GM12874 (cell line): Measurements from ENCODE around the gene ATAD3B.

Experiments
- TF ChIP-seq, protein P1 (sequence below): IDR thresholded peaks from 2 replicates; pipeline ENCODE4 v1.5.1; 2011; ENCODE audit warnings: low read depth, mild to moderate bottlenecking, control low read depth, low read length, moderate library complexity; ENCODE audit not compliant: insufficient read depth

ATAD3B gene

DNA sequence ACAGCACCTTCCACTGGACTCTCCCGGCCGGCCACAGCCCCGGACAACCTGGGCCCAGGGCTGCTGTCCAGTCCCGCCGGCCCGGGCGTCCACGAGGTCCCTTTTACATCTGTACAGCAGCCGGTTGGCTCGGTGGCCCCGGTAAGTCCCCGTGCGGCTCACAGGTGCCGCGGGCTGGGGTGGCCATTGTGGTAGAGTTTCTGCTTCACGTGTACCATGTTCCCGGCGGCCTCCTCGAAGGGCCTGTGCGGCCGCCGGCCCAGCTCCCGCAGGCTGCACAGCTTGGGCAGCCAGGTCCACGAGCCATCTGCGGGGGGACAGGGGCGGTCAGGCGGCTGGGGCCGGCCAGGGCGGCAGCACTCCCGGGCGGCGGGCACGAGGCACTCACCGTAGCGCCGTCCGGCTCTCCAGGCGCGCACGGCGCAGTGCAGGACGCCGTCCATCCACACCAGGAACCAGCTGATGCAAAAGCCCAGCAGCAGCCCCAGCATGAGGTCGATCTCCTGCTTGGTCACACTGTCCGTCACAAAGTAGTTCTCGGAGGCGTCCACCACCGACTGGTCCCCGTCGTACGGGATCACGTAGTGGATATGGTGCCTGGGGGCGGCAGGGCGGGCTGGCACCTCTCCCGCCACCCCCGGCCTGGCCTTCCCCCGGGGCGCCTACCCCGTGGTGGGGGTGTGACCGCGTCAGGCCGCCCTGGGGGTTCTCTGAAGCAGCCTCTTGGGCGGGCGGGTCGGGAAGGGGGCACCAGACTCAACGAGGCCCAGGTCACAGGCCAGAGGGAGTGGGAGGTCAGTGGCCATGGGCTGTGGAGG, 63.8 kb downstream of the ATAD3B start:
- TF ChIP-seq, protein P1, sequence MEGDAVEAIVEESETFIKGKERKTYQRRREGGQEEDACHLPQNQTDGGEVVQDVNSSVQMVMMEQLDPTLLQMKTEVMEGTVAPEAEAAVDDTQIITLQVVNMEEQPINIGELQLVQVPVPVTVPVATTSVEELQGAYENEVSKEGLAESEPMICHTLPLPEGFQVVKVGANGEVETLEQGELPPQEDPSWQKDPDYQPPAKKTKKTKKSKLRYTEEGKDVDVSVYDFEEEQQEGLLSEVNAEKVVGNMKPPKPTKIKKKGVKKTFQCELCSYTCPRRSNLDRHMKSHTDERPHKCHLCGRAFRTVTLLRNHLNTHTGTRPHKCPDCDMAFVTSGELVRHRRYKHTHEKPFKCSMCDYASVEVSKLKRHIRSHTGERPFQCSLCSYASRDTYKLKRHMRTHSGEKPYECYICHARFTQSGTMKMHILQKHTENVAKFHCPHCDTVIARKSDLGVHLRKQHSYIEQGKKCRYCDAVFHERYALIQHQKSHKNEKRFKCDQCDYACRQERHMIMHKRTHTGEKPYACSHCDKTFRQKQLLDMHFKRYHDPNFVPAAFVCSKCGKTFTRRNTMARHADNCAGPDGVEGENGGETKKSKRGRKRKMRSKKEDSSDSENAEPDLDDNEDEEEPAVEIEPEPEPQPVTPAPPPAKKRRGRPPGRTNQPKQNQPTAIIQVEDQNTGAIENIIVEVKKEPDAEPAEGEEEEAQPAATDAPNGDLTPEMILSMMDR: no peak

DNA sequence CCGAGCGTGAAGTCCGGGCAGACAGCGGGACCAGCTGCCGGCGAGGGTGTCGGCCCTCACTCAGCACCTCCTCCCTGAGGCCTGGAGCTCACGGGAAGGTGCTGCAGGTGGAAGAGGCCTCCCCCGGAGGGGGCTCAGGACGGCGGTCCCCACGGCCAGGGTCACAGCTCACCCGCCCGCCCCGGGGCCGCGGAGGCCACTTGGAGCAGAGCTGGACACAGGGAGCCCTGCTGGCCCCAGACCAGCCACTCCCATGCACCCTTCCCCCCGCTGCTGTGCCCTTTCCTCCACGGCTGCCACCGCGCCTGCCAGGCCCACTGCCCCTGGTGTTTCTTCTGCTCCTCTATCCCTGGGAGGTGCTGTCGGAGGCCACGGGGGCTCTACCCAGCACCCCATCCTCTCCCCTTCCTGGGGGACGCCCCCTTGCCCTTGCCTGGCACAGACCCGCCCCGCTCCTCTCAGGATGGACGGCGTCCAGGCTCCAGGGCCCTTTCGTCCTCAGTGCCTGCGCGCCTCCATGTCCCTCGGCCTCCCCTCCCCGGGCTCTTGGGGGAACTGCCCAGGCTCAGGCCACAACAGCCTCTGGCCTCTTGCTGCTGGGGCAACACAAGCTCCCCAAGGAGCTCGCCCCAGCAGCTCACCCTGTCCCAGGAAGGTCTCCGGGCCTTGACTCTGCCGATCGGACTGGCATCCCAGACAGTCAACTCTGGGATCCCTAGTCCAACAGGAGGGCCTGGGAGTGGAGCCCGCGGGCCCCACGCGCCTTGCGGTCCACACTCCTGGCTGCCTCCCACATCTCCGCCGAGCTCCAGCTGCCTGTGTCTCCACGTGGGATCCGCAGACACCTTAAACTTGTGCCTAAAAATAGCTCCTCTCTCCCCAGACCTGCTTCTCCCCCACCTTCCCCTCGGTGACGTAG, 64.7 kb downstream of the ATAD3B start:
- TF ChIP-seq, protein P1: no peak

DNA sequence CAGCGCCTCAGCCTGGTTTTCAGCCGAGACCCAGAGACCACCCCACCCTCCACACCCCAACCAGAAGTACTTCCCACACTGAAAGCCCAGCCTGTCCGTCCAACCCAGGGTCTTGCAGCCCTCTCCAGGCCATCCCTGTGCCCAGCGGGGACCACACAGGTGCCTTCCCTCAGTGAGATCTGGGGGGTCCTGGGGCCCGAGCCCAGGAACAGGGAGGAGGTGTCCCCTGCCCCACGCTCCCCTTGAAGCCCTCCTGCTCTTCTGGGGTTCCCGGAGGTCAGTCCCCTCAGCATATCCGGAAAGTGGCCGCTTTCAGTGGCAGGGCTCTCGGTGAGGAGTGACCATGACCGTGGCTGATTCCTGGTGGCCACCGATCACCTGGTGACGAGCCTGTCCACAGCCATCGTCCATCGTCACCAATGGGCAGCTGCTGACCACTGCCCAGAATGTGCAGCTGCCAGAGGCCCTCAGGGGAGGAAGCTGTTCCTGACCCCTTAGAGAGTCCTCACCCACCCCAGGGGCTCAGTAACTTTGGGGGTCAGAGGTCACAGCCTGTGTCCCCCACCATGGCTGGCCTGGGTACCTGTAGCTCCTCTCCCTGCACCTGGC, 65.5 kb downstream of the ATAD3B start:
- TF ChIP-seq, protein P1: no peak

DNA sequence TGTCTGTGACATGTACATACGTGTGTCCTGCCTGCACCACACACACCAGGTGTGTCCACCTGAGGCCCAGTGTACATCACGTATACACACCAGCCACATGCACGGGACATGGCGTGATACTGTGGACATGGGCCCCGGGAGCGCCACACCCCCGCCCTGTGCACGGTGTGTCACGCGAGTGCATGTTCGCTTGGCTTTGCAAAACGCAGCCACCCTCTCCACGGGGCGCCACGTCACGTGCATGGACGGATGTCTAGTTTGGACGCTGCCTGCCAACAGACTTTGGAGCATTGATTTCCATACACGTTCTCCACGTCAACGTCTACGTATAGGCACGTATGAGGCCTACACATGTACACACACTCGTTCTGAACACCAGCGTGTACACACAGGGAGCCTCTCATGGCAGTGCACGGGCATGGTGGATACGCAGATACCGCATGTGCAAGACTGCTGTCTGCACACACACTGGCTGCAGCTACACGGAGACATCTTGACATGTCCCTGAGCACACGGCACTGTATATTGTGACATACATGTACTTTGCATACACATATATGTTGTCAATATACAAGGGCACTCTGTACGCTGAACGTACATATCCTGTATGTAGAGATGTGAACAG, 66.2 kb downstream of the ATAD3B start:
- TF ChIP-seq, protein P1: no peak

DNA sequence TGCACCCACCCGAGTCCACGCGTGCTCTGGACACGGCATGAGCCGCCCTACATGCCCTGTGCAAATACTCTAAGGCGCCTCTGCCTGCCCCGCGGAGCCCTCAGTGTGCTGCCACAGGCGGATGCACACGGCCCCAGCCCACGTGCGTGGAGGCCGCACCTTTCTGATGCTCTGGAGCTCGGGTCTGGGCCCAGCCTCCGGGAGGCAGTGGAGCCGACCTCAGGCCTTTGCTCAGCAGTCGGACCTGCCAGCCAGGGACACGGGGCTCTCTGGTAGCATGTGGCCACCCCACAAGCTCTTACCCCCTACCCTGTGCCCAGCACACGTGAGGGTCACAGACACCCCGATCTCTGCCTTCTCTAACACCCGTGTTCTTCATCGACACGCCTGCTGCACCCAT, 66.8 kb downstream of the ATAD3B start:
- TF ChIP-seq, protein P1: no peak

DNA sequence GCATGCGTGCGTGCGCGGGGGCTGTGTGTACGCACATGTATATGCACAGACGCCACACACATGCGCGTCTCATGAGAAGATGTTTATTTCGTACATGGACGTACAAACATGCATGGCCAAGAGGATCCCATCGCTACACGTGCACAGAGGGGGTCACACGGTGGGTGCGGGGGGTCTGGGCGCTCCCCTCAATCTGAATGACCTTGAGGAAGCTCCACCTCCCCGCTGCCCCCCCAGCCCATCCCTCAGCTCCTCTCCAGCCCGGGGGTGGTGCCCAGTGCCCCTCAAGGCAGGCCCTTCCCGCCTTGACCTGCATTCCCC, 67.4 kb downstream of the ATAD3B start:
- TF ChIP-seq, protein P1: no peak
